H1 (cell line): ENCODE results near the gene COG4. TPM values are rescaled to one million over a fixed set of nuclear protein-coding genes. Genes with fewer than 3 reads are reported as not detected.

Source experiments
- CTCF ChIA-PET: fragments of 300-600 bp; sonication (Branson Sonifier 250); formaldehyde crosslinking; loops from one replicate; lab custom pipeline; 2021; ENCODE audit not compliant: partially characterized antibody; lab: Charles Lee
- POLR2A ChIA-PET: fragments of 300-600 bp; sonication (Branson Sonifier 250); formaldehyde crosslinking; loops from one replicate; lab custom pipeline; 2021; ENCODE audit warnings: inconsistent platforms; ENCODE audit not compliant: partially characterized antibody; lab: Charles Lee
- DNase-seq, 2 experiments: peaks; one replicate each; pipeline versions ENCODE4 v3.0.0 to v3.0.0-alpha.2; 2010 to 2022; ENCODE audit warnings: low spot score in 2 of 2, low read depth in 1 of 2, mixed read lengths in 1 of 2
- FAIRE-seq: peaks from 2 replicates; lab custom pipeline; 2011; peaks lifted over from hg19 to GRCh38; lab: Jason Lieb, UNC
- H2AFZ ChIP-seq: 2 replicates; pipeline ENCODE4 v1.8.1; 2012; ENCODE audit warnings: low read length, inconsistent platforms
- H2AK5ac ChIP-seq: 2 replicates; pipeline ENCODE4 v1.6.1; 2013; ENCODE audit warnings: low read depth, low read length
- H2BK120ac ChIP-seq: replicated peaks from 2 replicates; pipeline ENCODE3; 2013; ENCODE audit warnings: low read depth, low read length, inconsistent platforms
- H2BK12ac ChIP-seq: 2 replicates; pipeline ENCODE4 v1.6.1; 2013; ENCODE audit warnings: low read depth, low read length
- H2BK15ac ChIP-seq: 2 replicates; pipeline ENCODE4 v1.6.1; 2013; ENCODE audit warnings: low read length
- H2BK20ac ChIP-seq: 2 replicates; pipeline ENCODE4 v1.6.1; 2013; ENCODE audit warnings: low read length
- H2BK5ac ChIP-seq: 2 replicates; pipeline ENCODE4 v1.6.1; 2013; ENCODE audit warnings: low read depth, low read length
- H3K14ac ChIP-seq: 2 replicates; pipeline ENCODE4 v1.6.1; 2013; ENCODE audit warnings: inconsistent platforms; ENCODE audit not compliant: insufficient read length
- H3K18ac ChIP-seq: 2 replicates; pipeline ENCODE4 v1.6.1; 2013; ENCODE audit warnings: low read length; ENCODE audit errors: extremely low read depth
- H3K23ac ChIP-seq: 2 replicates; pipeline ENCODE4 v1.6.1; 2013; ENCODE audit warnings: inconsistent platforms; ENCODE audit not compliant: insufficient read length
- H3K23me2 ChIP-seq: 2 replicates; pipeline ENCODE4 v1.6.1; 2013; ENCODE audit warnings: low read depth, low read length
- H3K27ac ChIP-seq: 2 replicates; pipeline ENCODE4 v1.6.1; 2011; ENCODE audit warnings: low read depth, low read length, inconsistent platforms
- H3K27me3 ChIP-seq, 4 experiments: replicated peaks in 1 of 4; 1 replicate in 1 of 4; 2 replicates in 3 of 4; pipeline versions ENCODE4 v1.6.1 to v1.8.1; 2011 to 2013; ENCODE audit warnings: low read length in 3 of 4, mild to moderate bottlenecking in 3 of 4, inconsistent platforms in 2 of 4, mixed read lengths in 2 of 4, moderate library complexity in 1 of 4; ENCODE audit not compliant: control insufficient read depth in 3 of 4, insufficient read depth in 3 of 4; ENCODE audit errors: extremely low read depth in 1 of 4
- H3K36me3 ChIP-seq, 4 experiments: 2 replicates each; pipeline versions ENCODE4 v1.6.1 to v1.8.1; 2011 to 2013; ENCODE audit warnings: mild to moderate bottlenecking in 4 of 4, low read length in 3 of 4, moderate library complexity in 2 of 4, control low read depth in 1 of 4, inconsistent platforms in 1 of 4; ENCODE audit not compliant: insufficient read depth in 4 of 4, control insufficient read depth in 2 of 4
- H3K4ac ChIP-seq: replicated peaks from 2 replicates; pipeline ENCODE3; 2013; ENCODE audit warnings: low read length, low read depth, mixed read lengths, inconsistent platforms; ENCODE audit not compliant: insufficient read length
- H3K4me1 ChIP-seq, 4 experiments: replicated peaks in 1 of 4; 1 replicate in 1 of 4; 2 replicates in 3 of 4; pipeline versions ENCODE4 v1.6.1 to v1.8.1; 2011 to 2013; ENCODE audit warnings: low read length in 3 of 4, inconsistent platforms in 2 of 4, mixed read lengths in 1 of 4; ENCODE audit not compliant: insufficient read depth in 4 of 4, control insufficient read depth in 3 of 4
- H3K4me2 ChIP-seq, 2 experiments: 2 replicates each; pipeline versions ENCODE4 v1.6.1 to v1.8.1; 2011 to 2013; ENCODE audit warnings: low read depth in 2 of 2, low read length in 2 of 2, control low read depth in 1 of 2, inconsistent platforms in 1 of 2, mild to moderate bottlenecking in 1 of 2; ENCODE audit not compliant: insufficient read depth in 1 of 2
- H3K4me3 ChIP-seq, 4 experiments: fragments of 200-600, 300-600 bp in 1 of 4; sonication (generic), shearing (Covaris generic), sonication (Bioruptor Twin) in 1 of 4; 2 replicates each; pipeline versions ENCODE4 v1.5.1 to v1.8.1; 2011 to 2016; ENCODE audit warnings: low read length in 4 of 4, low read depth in 3 of 4, control low read depth in 2 of 4, inconsistent platforms in 2 of 4, mild to moderate bottlenecking in 2 of 4, mixed read lengths in 1 of 4, moderate library complexity in 1 of 4; ENCODE audit not compliant: insufficient read depth in 2 of 4; ENCODE audit errors: extremely low read depth in 1 of 4
- H3K56ac ChIP-seq: replicated peaks from 2 replicates; pipeline ENCODE3; 2013; ENCODE audit warnings: low read depth, mild to moderate bottlenecking, mixed read lengths, low read length, inconsistent platforms; ENCODE audit not compliant: insufficient read length
- H3K79me1 ChIP-seq: 2 replicates; pipeline ENCODE4 v1.6.1; 2013; ENCODE audit warnings: low read depth, low read length, control low read depth
- H3K79me2 ChIP-seq, 2 experiments: 2 replicates each; pipeline versions ENCODE4 v1.6.1 to v1.8.1; 2012 to 2013; ENCODE audit warnings: low read length in 2 of 2, mild to moderate bottlenecking in 2 of 2, inconsistent platforms in 1 of 2; ENCODE audit not compliant: insufficient read depth in 2 of 2, control insufficient read depth in 1 of 2
- H3K9ac ChIP-seq, 4 experiments: replicated peaks in 1 of 4; 1 replicate in 1 of 4; 2 replicates in 3 of 4; pipeline versions ENCODE4 v1.6.1 to v1.8.1; 2011 to 2013; ENCODE audit warnings: low read depth in 3 of 4, low read length in 3 of 4, control low read depth in 2 of 4, mild to moderate bottlenecking in 2 of 4, moderate library complexity in 2 of 4, inconsistent platforms in 1 of 4; ENCODE audit errors: extremely low read depth in 1 of 4
- H3K9me3 ChIP-seq, 2 experiments: 2 replicates each; pipeline versions ENCODE4 v1.6.1 to v1.8.1; 2012 to 2013; ENCODE audit warnings: mild to moderate bottlenecking in 2 of 2, moderate library complexity in 2 of 2, control low read depth in 1 of 2, inconsistent platforms in 1 of 2, low read depth in 1 of 2, low read length in 1 of 2, mixed read lengths in 1 of 2; ENCODE audit not compliant: insufficient read depth in 2 of 2
- H4K20me1 ChIP-seq, 2 experiments: replicated peaks in 1 of 2; 2 replicates each; pipeline versions ENCODE3 to v1.8.1; 2011 to 2013; ENCODE audit warnings: inconsistent platforms in 2 of 2, low read length in 2 of 2, mild to moderate bottlenecking in 1 of 2; ENCODE audit not compliant: insufficient read depth in 2 of 2, control insufficient read depth in 1 of 2
- H4K5ac ChIP-seq: 2 replicates; pipeline ENCODE4 v1.6.1; 2013; ENCODE audit warnings: low read length, low read depth, mixed read lengths, inconsistent platforms; ENCODE audit not compliant: insufficient read length
- H4K8ac ChIP-seq: 2 replicates; pipeline ENCODE4 v1.8.0; 2013; ENCODE audit warnings: mild to moderate bottlenecking, moderate library complexity, low read length, inconsistent platforms; ENCODE audit not compliant: insufficient read depth; ENCODE audit errors: extremely low read depth
- H4K91ac ChIP-seq: replicated peaks from 2 replicates; pipeline ENCODE3; 2013; ENCODE audit warnings: low read length, mixed read lengths, inconsistent platforms; ENCODE audit not compliant: insufficient read length
- CBX8 ChIP-seq: fragments of 300-800, 300-1000 bp; sonication (generic); IDR thresholded peaks from 2 replicates; pipeline ENCODE4 v1.7.1; 2016; ENCODE audit warnings: low read depth, low read length, borderline replicate concordance
- HDAC6 ChIP-seq: IDR thresholded peaks from one replicate; pipeline ENCODE4 v1.7.1; 2012; ENCODE audit warnings: low read depth, mild to moderate bottlenecking, inconsistent platforms, low read length, moderate library complexity
- JUND ChIP-seq: IDR thresholded peaks from 2 replicates; pipeline ENCODE4 v1.6.1; 2011; ENCODE audit warnings: mild to moderate bottlenecking, improper control_type of control experiment, low read length
- MAFK ChIP-seq: IDR thresholded peaks from 2 replicates; pipeline ENCODE4 v1.6.1; 2012; ENCODE audit warnings: low read depth, mild to moderate bottlenecking, improper control_type of control experiment, low read length
- RNF2 ChIP-seq: fragments of 200-900, 300-1000 bp; sonication (generic); IDR thresholded peaks from 2 replicates; pipeline ENCODE4 v1.7.1; 2016; ENCODE audit warnings: borderline replicate concordance, low read depth, mild to moderate bottlenecking, antibody characterized with exemption, low read length; ENCODE audit not compliant: poor library complexity, severe bottlenecking; ENCODE audit errors: missing control alignments
- SIX5 ChIP-seq: IDR thresholded peaks from 2 replicates; pipeline ENCODE4 v1.6.1; 2011; ENCODE audit warnings: mild to moderate bottlenecking, low read depth, low read length
- SP4 ChIP-seq: IDR thresholded peaks from 2 replicates; pipeline ENCODE4 v1.6.1; 2012; ENCODE audit warnings: low read length, inconsistent platforms
- SUZ12 ChIP-seq: fragments of 200-600 bp; sonication (generic); IDR thresholded peaks from 2 replicates; pipeline ENCODE4 v1.6.1; 2012; ENCODE audit warnings: mild to moderate bottlenecking, inconsistent platforms, low read length, moderate library complexity, mixed read lengths
- TCF12 ChIP-seq: IDR thresholded peaks from 2 replicates; pipeline ENCODE4 v1.6.1; 2011; ENCODE audit warnings: low read depth, mild to moderate bottlenecking, low read length
- WGBS, 2 experiments: shearing (Covaris generic) in 1 of 2; methylation state at CpG; one replicate each; pipeline versions ENCODE4 v1.1.6 to v1.1.7; 2013 to 2015; ENCODE audit warnings: low lambda C conversion rate in 2 of 2, mixed read lengths in 2 of 2, inconsistent platforms in 1 of 2, low coverage in 1 of 2, missing lambda C conversion rate in 1 of 2; ENCODE audit not compliant: insufficient replicate concordance in 2 of 2, insufficient coverage in 1 of 2, insufficient read length in 1 of 2; ENCODE audit errors: extremely low coverage in 1 of 2, missing lambda C conversion rate in 1 of 2; 5-methylcytosine and 5-hydroxymethylcytosine counted together
- polyA plus RNA-seq, 7 experiments: library from polyadenylated mRNA; depleted of rRNA in 3 of 7; stranded (reverse) in 5 of 7; unstranded in 2 of 7; fragments of >200 nt in 5 of 7; fragments of 200-250 nt in 2 of 7; gene quantifications; 1 replicate in 5 of 7; 2 replicates in 1 of 7; 4 replicates in 1 of 7; pipeline versions ENCODE4 v1.2.1 to v1.2.3, GENCODE V29; 2011 to 2013; ENCODE audit warnings: missing spikeins in 2 of 7, mixed read lengths in 2 of 7
- total RNA-seq: library from RNA; stranded (reverse); fragmentation: NEBNext Ultra II Directional; extraction: Animal tissue kit (Norgen Biotek cat#: 25700); gene quantifications from 2 replicates; pipeline ENCODE4 v1.2.1, GENCODE V29; 2021

Gene COG4
- total and polyA plus RNA-seq, 2 of the 8 experiments (the other 6 are each of a cell fraction or from before 2014, with no cell fraction given): 46.1 to 50.2 TPM

GRCh38 chr16:70444249-70445063 is 78.9 kb downstream of the COG4 start:
- Histone ChIP-seq H3K27me3 (no peaks in the 10 kb centered on the region), H3K9me3 (no peaks in the 10 kb centered on the region), H2BK20ac (no peak overlapping the region), H3K79me2 (no peaks in the 10 kb centered on the region), H3K23me2 (peaks cover 2% of the 10 kb centered on the region; the same call in 1 of the 2 replicates), H3K79me1 (no peaks in the 10 kb centered on the region), H2BK5ac (no peak overlapping the region), H3K9ac (no peak overlapping the region), H3K36me3 (no peaks in the 10 kb centered on the region), H4K5ac (no peak overlapping the region), H2BK120ac (no peak overlapping the region), H3K4me2 (no peak overlapping the region), H3K14ac (no peak overlapping the region), H3K4me1 (peaks cover 0 to 6% (median 3%) of the 10 kb centered on the region in 4 experiments; a peak in 4 of 7 replicates), H3K27ac (no peak overlapping the region), H2AFZ (no peak overlapping the region), H4K8ac (no peak overlapping the region), H3K23ac (no peak overlapping the region), H4K91ac (no peak overlapping the region), H3K4me3 (no peak overlapping the region), H3K18ac (no peak overlapping the region), H4K20me1 (no peaks in the 10 kb centered on the region), H3K4ac (no peak overlapping the region), H3K56ac (no peak overlapping the region), H2AK5ac (no peak overlapping the region), H2BK12ac (no peak overlapping the region), H2BK15ac (no peak overlapping the region)
- ChIA-PET POLR2A (interaction anchor here (3.6 kb wide), 1 partner anchor 9 kb away, joined by 18 read pairs; the partner anchor contains the start of gene FCSK), CTCF (no interaction called here)
- DNase-seq (no peak), FAIRE-seq (no peak)
- WGBS, 2 experiments: 92% methylated on average over 4 of the region's 4 CpGs; no CpG with 5 or more reads in 1 of the 2 experiments
- TF ChIP-seq CBX8 (no peak), SP4 (no peak), MAFK (no peak), HDAC6 (no peak), SUZ12 (no peak), SIX5 (no peak), RNF2 (no peak), TCF12 (no peak), JUND (no peak)
